Parathyroid adenoma (tissue), 2 donors: ENCODE data around the gene SLC9B1.
"Not testable (repeated sequence)": the region's sequence is repeated elsewhere in the genome, so short reads cannot be mapped to it uniquely, and the experiment has no call there.

Experiments
- H2AFZ ChIP-seq: fragments of 300-600 bp; sonication (generic); one replicate; pipeline ENCODE4 v1.7.0; 2017; ENCODE audit warnings: antibody characterized with exemption, mild to moderate bottlenecking
- H3K27ac ChIP-seq: fragments of 300-600 bp; sonication (generic); one replicate; pipeline ENCODE4 v1.7.0; 2017
- H3K27me3 ChIP-seq: fragments of 300-600 bp; sonication (generic); one replicate; pipeline ENCODE4 v1.7.0; 2017; ENCODE audit warnings: low read length; ENCODE audit not compliant: control insufficient read depth, insufficient read depth
- H3K36me3 ChIP-seq: fragments of 300-600 bp; sonication (generic); one replicate; pipeline ENCODE4 v1.7.0; 2017; ENCODE audit warnings: low read length; ENCODE audit not compliant: control insufficient read depth, insufficient read depth
- H3K4me1 ChIP-seq: fragments of 300-600 bp; sonication (generic); one replicate; pipeline ENCODE4 v1.7.0; 2017; ENCODE audit warnings: control low read depth
- H3K4me2 ChIP-seq: fragments of 300-600 bp; sonication (generic); one replicate; pipeline ENCODE4 v1.7.0; 2017; ENCODE audit warnings: low read length
- H3K4me3 ChIP-seq: fragments of 300-600 bp; sonication (generic); one replicate; pipeline ENCODE4 v1.7.0; 2017; ENCODE audit warnings: low read depth, low read length
- H3K79me2 ChIP-seq: fragments of 300-600 bp; sonication (generic); one replicate; pipeline ENCODE4 v1.7.0; 2017; ENCODE audit warnings: control low read depth
- H3K9ac ChIP-seq: fragments of 300-600 bp; sonication (generic); one replicate; pipeline ENCODE4 v1.7.0; 2017; ENCODE audit warnings: mild to moderate bottlenecking
- H3K9me3 ChIP-seq: fragments of 300-600 bp; sonication (generic); one replicate; pipeline ENCODE4 v1.7.0; 2017; ENCODE audit warnings: low read length; ENCODE audit not compliant: control insufficient read depth
- TF ChIP-seq, protein P1 (sequence below): fragments of 300-600 bp; sonication (generic); IDR thresholded peaks from one replicate; pipeline ENCODE4 v1.7.0; 2017; ENCODE audit warnings: antibody characterized with exemption, mild to moderate bottlenecking
- donor health status: primary hyperparathyroidism.

Gene SLC9B1

GRCh38 chr4:102869569-102870197 is 149.8 kb downstream of the SLC9B1 start:
- Histone ChIP-seq H3K27me3 (no peaks in the 10 kb centered on the region), H3K27ac (peak overlapping the region; percentile 91), H2AFZ (peak overlapping the region; percentile 93), H3K4me2 (peak overlapping the region; percentile 98), H3K9ac (no peak overlapping the region), H3K9me3 (no peaks in the 10 kb centered on the region), H3K4me1 (no peaks in the 10 kb centered on the region), H3K36me3 (no peaks in the 10 kb centered on the region), H3K4me3 (peak overlapping the region; percentile 94), H3K79me2 (no peaks in the 10 kb centered on the region)
- TF ChIP-seq, protein P1, sequence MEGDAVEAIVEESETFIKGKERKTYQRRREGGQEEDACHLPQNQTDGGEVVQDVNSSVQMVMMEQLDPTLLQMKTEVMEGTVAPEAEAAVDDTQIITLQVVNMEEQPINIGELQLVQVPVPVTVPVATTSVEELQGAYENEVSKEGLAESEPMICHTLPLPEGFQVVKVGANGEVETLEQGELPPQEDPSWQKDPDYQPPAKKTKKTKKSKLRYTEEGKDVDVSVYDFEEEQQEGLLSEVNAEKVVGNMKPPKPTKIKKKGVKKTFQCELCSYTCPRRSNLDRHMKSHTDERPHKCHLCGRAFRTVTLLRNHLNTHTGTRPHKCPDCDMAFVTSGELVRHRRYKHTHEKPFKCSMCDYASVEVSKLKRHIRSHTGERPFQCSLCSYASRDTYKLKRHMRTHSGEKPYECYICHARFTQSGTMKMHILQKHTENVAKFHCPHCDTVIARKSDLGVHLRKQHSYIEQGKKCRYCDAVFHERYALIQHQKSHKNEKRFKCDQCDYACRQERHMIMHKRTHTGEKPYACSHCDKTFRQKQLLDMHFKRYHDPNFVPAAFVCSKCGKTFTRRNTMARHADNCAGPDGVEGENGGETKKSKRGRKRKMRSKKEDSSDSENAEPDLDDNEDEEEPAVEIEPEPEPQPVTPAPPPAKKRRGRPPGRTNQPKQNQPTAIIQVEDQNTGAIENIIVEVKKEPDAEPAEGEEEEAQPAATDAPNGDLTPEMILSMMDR, result no peak

DNA sequence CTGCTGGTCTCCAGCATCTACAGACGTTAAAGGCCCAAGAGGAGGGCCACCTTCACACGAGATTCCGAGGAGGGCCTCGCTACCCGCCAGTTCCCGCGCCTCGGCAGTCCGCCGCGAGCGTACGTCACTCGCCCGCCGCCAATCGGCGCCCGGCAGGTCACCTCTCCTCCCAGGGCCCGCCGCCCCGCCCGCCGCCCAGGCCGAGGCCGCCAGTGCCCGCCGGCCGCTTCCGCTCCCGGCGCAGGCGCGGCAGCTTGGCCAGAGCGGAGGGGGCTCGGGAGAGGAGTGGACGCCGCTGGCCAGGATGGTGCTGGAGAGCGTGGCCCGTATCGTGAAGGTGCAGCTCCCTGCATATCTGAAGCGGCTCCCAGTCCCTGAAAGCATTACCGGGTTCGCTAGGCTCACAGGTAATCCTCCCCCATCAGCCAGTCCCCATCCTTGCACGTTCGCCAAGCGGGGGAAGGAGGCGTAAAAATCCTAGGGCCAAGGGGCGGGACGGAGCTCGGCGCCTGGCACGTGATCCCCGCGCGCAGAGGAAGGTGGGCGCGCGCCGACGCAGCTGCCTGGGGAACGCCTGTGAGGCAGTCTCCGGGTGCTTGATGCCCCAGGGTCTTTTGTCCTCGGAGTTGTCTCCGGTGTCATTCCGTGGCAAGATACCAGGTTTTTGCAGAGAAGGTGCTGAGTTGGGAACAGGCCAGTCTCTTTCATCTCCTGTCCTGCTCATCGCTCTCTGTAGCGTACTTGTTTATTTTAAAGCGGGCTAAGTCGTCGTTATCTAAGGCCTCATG is 150.5 kb downstream of the SLC9B1 start, which contains the start of gene CISD2:
CISD2 (plus strand) TSS at position 212 of the 788 bp plus-strand sequence; CDS start at position 305, 93 bp downstream.
- no peaks in the 10 kb centered on the region for H3K9me3 ChIP-seq
- peak within 1 kb of the TSS; percentile 94 for H3K4me3 ChIP-seq
- no peaks in the 10 kb centered on the region for H3K36me3 ChIP-seq
- peak within 1 kb of the TSS; percentile 98 for H3K4me2 ChIP-seq
- H3K9ac ChIP-seq, result no peak within 1 kb of the TSS
- H3K4me1 ChIP-seq, result no peaks in the 10 kb centered on the region
- peak within 1 kb of the TSS; percentile 91 for H3K27ac ChIP-seq
- H2AFZ ChIP-seq, result peak within 1 kb of the TSS; percentile 93
- no peaks in the 10 kb centered on the region for H3K79me2 ChIP-seq
- TF ChIP-seq, protein P1, result no peak
- no peaks in the 10 kb centered on the region for H3K27me3 ChIP-seq

- Histone ChIP-seq H3K36me3 (no peaks in the 10 kb centered on the region), H3K4me3 (peak overlapping the region; percentile 94), H3K27me3 (no peaks in the 10 kb centered on the region), H2AFZ (peak overlapping the region; percentile 93), H3K9me3 (no peaks in the 10 kb centered on the region), H3K4me1 (no peaks in the 10 kb centered on the region), H3K4me2 (peak overlapping the region; percentile 72), H3K27ac (peak overlapping the region; percentile 91), H3K9ac (no peak overlapping the region), H3K79me2 (peaks cover 3% of the 10 kb centered on the region)
- TF ChIP-seq, protein P1, result no peak
These were observed 151.2 kb downstream of the SLC9B1 start for GRCh38 chr4:102868153-102868780.

- no peak overlapping the region for H3K4me3 ChIP-seq
These were observed 152.0 kb downstream of the SLC9B1 start for GRCh38 chr4:102867278-102868152.

GRCh38 chr4:102865327-102865726 is 154.2 kb downstream of the SLC9B1 start:
- H3K9me3 ChIP-seq, H3K27me3 ChIP-seq, H3K27ac ChIP-seq, H2AFZ ChIP-seq, H3K4me1 ChIP-seq, H3K4me2 ChIP-seq, H3K9ac ChIP-seq, H3K36me3 ChIP-seq, H3K4me3 ChIP-seq, H3K79me2 ChIP-seq: not testable (repeated sequence)

More at GRCh38 chr4:102867278-102868152, 152.0 kb downstream of the SLC9B1 start:
- Histone ChIP-seq H3K9me3 (no peaks in the 10 kb centered on the region), H3K36me3 (no peaks in the 10 kb centered on the region), H2AFZ (peak overlapping the region; percentile 93), H3K27me3 (no peaks in the 10 kb centered on the region), H3K9ac (no peak overlapping the region), H3K4me1 (no peaks in the 10 kb centered on the region), H3K27ac (peak overlapping the region; percentile 91), H3K79me2 (peaks cover 5% of the 10 kb centered on the region), H3K4me2 (no peak overlapping the region)
- TF ChIP-seq, protein P1, result no peak
